GM12874 (cell line): ENCODE results near the gene SUMO3.

Source experiments
- CTCF ChIP-seq: IDR thresholded peaks from 2 replicates; pipeline ENCODE4 v1.5.1; 2011; ENCODE audit warnings: low read depth, mild to moderate bottlenecking, control low read depth, low read length, moderate library complexity; ENCODE audit not compliant: insufficient read depth

The SUMO3 gene

GRCh38 chr21:44761747-44762208 is 56.1 kb downstream of the SUMO3 start:
- TF ChIP-seq CTCF, result no peak

- peak; percentile 56; the same call in 1 of the 2 replicates for TF ChIP-seq CTCF
These were observed 56.7 kb downstream of the SUMO3 start for GRCh38 chr21:44761011-44761729.

- no peak for TF ChIP-seq CTCF
These were observed 57.5 kb downstream of the SUMO3 start for GRCh38 chr21:44760376-44760775.

GRCh38 chr21:44759628-44760285 is 58.1 kb downstream of the SUMO3 start:
- no peak for TF ChIP-seq CTCF

- TF ChIP-seq CTCF, result no peak
These were observed 58.9 kb downstream of the SUMO3 start for GRCh38 chr21:44758781-44759627.

- TF ChIP-seq CTCF, result no peak
These were observed 59.7 kb downstream of the SUMO3 start for GRCh38 chr21:44758141-44758561.

- no peak for TF ChIP-seq CTCF
These were observed 60.1 kb downstream of the SUMO3 start for GRCh38 chr21:44757731-44758130.
